DOHH2 (cell line): ENCODE measurements around the gene APOA4.

ENCODE experiments used
- EZH2phosphoT487 ChIP-seq: fragments of 200-600 bp; sonication (generic); IDR thresholded peaks from 2 replicates; pipeline ENCODE4 v1.6.1; 2017; ENCODE audit warnings: borderline replicate concordance, mild to moderate bottlenecking, antibody characterized with exemption, low read length, moderate library complexity, mixed read lengths
- TF ChIP-seq, protein P1 (sequence below): fragments of 200-600 bp; sonication (generic); IDR thresholded peaks from one replicate; pipeline ENCODE4 v1.5.1; 2014; ENCODE audit warnings: antibody characterized with exemption, mild to moderate bottlenecking, low read depth, low read length; ENCODE audit not compliant: poor library complexity, severe bottlenecking

DNA sequence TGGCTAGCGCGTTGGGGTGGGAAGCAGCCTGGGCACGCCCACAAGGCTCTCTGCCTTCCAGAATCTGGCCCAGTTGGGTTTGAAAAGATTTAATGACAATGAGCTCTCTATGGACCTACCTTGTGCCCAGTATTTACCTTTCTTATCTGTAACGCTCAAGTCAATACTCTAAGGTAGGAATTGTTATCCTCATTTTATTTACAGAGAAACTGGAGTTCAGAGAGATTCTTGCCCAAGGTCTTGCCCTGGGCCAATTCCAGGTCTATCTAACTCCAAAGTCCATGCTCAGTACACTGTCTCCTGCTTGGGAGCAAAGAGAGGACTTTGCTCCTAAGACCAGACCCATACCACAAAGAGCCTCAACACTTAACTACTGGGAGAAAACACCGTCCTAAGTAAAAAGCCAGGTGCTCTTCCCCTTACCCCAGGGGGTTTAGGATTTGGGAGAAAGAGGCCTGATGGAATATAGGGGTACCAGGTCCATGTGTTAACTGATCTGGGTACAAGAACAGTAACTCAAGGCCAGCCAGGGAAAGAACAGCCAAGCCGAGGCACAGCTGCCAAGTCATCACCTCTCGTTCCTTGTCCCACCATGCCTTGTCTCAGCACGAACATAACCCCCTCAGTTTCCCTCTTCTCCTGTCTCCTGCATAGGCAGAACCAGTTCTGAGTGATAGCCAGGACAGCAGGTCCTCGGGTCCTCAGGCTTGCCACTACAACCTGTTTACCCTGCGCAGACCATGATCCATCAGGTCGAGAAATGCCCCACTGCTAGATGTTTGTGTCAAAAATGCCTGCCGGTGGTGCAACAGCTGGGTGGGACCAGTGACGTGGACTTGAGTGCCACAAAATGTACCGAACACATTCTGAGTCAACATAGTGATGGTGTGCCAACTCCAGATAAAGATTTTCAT lies 14.6 kb downstream of the APOA4 start:
- TF ChIP-seq, protein P1, sequence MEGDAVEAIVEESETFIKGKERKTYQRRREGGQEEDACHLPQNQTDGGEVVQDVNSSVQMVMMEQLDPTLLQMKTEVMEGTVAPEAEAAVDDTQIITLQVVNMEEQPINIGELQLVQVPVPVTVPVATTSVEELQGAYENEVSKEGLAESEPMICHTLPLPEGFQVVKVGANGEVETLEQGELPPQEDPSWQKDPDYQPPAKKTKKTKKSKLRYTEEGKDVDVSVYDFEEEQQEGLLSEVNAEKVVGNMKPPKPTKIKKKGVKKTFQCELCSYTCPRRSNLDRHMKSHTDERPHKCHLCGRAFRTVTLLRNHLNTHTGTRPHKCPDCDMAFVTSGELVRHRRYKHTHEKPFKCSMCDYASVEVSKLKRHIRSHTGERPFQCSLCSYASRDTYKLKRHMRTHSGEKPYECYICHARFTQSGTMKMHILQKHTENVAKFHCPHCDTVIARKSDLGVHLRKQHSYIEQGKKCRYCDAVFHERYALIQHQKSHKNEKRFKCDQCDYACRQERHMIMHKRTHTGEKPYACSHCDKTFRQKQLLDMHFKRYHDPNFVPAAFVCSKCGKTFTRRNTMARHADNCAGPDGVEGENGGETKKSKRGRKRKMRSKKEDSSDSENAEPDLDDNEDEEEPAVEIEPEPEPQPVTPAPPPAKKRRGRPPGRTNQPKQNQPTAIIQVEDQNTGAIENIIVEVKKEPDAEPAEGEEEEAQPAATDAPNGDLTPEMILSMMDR, result no peak
- TF ChIP-seq EZH2phosphoT487, result no peak
